ENCODE results near the gene MMEL1. TPM values are rescaled to one million over a fixed set of nuclear protein-coding genes. Genes with fewer than 3 reads are reported as not detected.
"Not testable (repeated sequence)": the region's sequence is repeated elsewhere in the genome, so short reads cannot be mapped to it uniquely, and the experiment has no call there.

Gene MMEL1
- total RNA-seq, 2 donors from 2014 or later, result 0.57 to 1.8 TPM

DNA sequence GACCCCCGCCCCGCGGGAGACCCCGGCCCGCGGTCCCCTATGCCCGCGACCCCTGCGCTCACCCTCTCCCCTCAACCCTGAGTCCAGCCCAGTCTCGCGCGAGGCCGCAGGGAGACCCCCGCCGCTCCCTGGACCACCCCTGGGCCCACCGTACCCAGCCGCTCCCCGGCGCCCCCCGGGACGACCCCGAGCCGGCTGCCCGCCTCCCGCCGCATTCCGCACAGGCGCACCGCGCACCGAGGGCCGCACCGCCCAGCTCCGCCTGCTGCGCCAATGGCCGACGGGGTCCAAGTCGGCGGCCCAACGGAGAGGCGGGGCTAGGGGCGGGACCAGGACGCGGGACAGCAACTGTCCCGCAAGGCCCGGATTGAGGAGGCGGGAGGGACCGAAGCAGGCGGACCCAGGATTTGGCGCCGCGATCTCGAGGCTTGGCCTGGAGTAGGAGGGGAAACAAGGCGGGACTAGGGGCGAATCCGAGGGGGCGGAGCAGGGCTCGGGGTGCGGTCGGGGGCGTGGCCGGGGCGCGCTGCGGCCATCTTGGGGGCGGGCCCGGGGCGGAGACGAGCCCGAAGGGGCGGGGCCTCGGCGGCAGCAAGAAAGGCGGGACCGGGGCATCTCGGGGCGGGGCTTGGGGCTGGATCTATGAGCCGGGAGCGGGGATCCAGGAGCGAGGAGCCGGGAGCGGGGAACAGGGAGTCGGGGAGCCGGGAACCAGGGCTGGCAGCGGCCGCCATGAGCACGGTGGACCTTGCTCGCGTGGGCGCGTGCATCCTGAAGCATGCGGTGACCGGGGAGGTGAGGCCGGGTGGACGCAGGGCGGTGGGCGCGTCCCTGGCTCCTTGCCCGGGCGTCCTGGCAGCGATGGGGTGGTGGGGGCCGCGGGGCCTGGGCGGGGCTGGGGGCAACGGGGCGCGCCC lies 46.4 kb downstream of the MMEL1 start, which contains the start of gene PRXL2B:
Gene PRXL2B, plus strand, starts transcription at position 624 of the 917 bp plus-strand sequence. Its CDS starts 109 bp downstream, at position 733.
- intact Hi-C loops (cut with DNase I), result no loop called here
- peak; percentile 100 for DNase-seq (ENCODE audit: low spot score)

DNA sequence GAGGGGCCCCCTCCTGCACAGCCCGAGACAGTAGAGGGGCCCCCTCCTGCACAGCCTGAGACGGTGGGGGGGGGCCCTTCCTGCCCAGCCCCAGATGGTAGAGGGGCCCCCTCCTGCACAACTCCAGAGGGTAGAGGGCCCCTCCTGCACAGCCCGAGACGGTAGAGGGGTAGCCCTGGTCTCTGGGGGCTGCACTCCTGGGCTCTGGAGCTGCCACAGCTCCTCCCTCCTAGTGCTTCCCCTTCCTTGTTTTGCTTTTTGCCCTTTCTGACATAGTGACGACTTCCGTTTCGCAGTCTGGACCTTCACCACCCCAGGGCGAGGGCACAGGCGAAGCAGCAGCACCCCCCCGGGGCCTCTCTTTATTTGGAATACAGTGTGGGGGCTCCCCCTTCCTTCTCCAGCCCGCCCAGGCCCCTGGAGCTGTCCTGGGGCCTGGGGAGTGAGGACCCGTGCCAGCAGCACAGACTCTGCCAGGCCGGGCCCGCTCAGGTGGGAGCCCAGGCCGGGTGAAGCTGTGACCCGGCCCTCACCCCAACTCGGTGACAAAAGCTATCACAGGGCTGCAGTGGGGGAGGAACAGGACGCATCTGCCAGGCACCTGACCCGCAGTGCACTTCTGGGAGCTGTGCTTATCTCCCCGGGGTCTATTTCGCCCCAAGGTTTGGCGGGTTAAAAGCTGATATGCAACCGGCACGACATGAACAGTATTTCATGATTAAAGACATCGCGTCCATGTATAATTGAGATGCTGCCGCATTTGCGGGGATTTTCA lies 47.3 kb downstream of the MMEL1 start:
- DNase-seq (ENCODE audit: low spot score), result peak; percentile 88
- intact Hi-C loops (cut with DNase I), result no loop called here

GRCh38 chr1:2584686-2585317 lies 48.0 kb downstream of the MMEL1 start:
- intact Hi-C loops (cut with DNase I), result no loop called here
- peak; percentile 78 for DNase-seq (ENCODE audit: low spot score)

DNA sequence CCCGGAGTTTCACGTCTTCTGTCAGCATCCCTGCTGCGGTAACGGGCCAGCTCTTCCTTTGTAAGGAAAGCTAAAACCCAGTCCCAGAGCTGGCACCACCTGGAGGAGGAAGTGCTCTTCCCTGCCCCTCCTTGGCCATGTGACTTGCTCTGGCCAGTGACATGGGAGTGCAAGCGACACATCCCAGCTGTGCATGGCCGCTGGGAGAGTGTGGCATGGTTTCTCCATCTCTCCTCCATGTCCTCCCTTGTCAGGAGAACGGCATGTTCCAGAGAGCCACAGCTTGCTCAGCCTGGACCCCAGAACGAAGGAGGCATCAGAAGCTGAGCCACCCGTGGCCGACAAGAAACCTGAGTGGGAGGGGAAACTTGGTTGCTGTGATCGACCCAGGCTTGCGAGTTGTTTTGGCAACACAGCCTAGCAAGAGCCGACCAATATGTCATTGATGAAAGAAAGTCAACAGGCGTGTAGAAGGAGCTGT lies 48.9 kb downstream of the MMEL1 start:
- intact Hi-C loops (cut with DNase I), result no loop called here

DNA sequence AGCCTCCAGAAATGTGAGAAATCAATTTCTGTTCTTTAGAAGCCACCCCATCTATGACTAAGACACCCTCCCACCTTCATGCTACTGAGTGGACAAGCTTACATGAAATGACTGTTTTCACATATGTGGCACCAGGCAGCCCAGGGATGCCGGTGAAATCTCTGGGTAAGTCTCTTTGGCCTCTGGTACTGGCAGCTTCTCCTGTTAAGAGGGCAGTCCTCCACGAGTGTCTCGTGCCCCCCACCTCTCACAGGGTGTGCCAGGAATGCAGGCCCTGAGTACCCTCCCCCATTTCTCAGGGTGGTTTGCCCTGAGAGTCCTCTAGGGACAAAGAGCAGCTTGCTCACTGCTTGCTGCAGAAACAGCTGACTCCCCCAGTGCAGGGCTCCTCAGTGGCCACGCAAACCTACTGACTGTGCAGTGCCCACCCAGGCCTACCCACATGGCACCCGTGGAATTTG lies 49.5 kb downstream of the MMEL1 start:
- peak; percentile 71 for DNase-seq (ENCODE audit: low spot score)
- intact Hi-C loops (cut with DNase I), result no loop called here

More for the DNA sequence above, 48.9 kb downstream of the MMEL1 start:
- peak; percentile 56 for DNase-seq (ENCODE audit: low spot score)

DNA sequence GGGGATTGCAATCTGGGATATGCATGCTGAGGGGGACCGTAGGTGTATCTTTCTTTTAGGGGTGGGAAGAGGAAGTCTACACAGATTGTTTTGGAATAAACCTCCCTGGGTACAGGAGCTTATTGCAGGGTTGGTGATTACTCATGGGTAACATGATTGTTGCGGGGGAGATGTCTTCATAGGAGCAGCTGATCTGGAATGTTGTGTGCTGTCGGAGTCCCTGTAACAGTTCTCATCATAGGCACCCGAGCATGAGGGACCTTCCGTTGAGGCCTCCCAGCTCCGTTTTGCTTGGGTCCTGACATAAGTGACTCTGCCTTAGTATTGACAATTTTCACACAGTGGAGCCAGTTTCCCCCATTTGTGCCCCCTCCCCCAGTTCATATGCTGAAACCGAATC lies 50.4 kb downstream of the MMEL1 start:
- intact Hi-C loops (cut with DNase I), result no loop called here

DNA sequence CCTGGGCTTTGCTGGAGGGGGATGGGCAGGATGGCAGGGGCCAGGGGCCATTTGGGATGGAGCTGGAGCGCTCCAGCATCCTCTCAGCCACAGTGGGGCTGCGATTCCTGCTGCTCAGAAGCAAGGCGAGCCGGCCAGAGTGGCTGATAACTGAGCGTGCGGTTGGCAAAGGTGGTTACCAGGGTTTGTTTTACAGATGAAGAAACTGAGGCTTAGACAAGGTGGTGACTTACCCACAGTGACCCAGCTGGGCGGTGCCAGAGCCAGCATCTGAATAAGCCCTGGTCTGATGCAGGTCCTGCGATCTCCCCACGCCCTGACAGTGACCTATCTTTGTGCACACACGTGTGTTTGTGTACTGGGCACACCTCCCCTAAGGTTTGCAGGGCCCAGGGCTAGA lies 52.1 kb downstream of the MMEL1 start:
- DNase-seq (ENCODE audit: low spot score), result peak; percentile 46
- intact Hi-C loops (cut with DNase I), result no loop called here

More for the DNA sequence above, 50.4 kb downstream of the MMEL1 start:
- DNase-seq (ENCODE audit: low spot score), result peak; percentile 35

DNA sequence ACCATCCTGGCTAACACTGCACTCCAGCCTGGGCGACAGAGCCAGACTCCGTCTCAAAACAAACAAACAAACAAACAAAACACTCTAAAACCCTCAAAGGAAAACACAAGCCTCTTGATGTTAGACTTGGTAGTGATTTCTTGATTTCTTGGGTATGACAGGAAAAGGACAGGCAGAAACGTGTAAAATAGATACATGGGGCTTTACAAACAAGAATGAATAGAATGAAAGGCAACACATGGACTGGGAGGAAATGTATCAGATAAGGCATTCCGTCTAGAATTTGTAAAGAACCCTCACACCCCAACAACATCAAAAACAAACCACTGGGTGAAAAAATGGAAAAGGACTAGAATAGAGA lies 54.1 kb downstream of the MMEL1 start:
- no peak for DNase-seq (ENCODE audit: low spot score)
- intact Hi-C loops (cut with DNase I), result no loop called here

DNA sequence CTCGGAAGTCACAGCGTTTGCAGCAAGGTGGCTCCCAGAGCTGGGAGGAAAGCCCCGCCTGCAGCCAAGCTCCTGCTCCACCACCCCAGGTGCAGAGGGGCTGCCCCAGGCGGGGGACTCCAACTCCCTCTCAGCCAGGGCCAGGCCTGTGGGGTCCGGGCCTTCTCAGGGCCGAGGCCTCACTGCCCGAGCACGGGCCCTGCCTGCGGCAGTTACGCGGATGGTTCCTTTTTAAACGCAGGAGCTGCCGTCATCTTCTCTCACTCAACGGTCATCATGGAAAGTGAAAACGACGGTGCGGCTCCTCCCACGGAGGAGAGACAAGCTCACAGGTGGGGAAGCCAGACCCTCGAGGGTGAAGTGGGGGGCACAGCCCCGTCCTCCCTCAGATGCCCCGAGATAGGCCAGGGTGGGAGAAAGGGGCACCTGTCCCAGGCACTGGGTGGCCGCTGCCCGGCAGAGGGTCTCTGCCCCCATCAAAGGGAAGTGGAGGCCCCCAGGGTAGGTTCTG lies 55.2 kb downstream of the MMEL1 start:
- intact Hi-C loops (cut with DNase I), result not testable (repeated sequence)
- DNase-seq (ENCODE audit: low spot score), result peak; percentile 68

DNA sequence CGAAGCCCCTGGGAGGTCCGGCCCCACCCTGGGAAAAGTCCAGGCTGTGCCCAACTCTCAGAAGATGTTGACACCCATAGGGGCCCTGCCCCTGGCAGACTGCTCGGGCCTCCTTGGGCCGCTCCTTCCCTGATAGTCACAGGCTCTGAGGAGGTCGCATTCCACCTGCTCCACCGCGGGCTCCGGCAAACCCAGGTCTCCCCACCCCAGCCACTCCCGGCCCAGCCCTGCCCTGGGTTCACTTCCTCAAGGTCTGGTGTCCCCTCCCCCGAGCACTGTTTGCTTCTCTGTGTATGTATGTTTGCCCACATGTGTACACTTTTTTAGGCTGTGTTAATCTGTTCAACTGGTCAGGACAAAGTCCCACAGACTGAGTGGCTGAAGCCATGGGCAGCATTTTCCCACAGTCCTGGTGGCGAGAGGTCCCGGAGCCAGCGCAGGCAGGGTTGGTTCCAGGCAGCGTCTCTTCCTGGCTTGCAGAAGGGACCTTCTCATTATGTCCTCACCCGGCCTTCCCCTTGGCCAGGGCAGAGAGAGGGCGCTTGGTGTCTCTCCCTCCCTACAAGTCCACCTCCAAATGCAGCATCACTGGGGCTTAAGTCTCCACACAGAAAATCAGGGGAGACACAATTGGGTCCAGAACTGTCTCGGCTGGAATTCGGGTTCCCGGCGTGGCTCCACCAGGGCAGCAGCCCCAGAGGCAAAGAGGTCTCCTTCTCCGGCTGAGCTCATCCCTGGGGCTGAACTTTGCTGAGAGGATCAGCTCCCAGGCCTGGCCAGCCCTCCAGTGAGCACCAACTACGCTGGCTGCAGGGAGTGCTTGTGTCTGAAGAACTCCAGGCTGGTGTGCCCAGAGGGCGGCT lies 56.8 kb downstream of the MMEL1 start:
- intact Hi-C loops (cut with DNase I), result no loop called here
- DNase-seq (ENCODE audit: low spot score), result peak; percentile 76

- intact Hi-C loops (cut with DNase I), result no loop called here
Observed at GRCh38 chr1:2574350-2574749, 58.5 kb downstream of the MMEL1 start.

DNA sequence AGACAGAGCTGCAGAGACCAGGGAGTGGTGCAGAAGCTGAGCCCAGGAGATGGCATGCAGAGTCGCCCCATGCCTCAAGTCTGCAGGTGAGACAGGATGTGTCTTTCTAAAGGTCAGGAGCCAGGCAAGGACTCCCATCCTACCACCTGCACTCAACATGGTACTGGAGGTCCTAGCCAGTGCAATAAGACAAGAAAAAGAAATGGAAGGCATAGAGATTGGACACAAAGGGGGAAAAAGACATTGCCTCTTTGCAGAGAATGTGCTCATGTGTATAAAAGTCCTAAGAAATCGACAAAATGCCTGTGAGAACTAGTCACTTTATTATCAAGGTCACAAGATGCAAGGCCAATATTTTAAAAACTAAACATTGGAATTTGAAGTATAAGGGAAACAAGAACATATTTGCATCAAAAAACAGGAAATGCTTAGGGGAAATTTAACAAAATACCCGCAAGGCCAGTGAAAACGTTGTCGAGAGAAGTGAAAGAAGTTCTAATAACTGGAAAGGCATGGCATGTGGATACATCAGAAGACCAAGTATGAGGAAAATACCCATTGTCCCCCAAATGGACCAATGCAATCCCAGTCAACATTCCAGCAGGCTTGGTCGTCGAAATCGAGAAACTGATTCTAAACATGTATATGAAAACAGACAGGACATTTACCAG lies 59.4 kb downstream of the MMEL1 start:
- no peak for DNase-seq (ENCODE audit: low spot score)
- intact Hi-C loops (cut with DNase I), result no loop called here

More at GRCh38 chr1:2574350-2574749, 58.5 kb downstream of the MMEL1 start:
- no peak for DNase-seq (ENCODE audit: low spot score)

- DNase-seq (ENCODE audit: low spot score), result no peak
- intact Hi-C loops (cut with DNase I), result no loop called here
Observed at GRCh38 chr1:2571348-2571747, 61.5 kb downstream of the MMEL1 start.

DNA sequence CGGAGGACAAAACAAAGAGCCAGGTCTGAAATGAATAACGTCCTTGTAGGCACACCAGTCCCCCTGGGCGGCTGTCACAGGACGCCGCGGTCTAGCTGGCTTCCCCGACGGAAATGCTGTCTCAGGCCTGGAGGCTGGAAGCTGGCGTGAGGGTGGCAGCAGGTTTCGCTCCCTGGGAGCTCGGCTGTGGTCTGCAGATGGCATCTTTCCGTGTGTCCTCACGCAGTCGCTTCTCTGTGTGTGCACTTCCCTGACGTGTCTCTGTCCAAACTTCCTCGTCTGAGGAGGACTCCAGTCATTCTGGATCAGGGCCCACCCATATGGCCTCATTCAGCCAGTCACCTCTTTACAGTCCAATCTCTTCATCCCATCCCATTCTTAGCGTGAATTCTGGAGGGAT lies 62.5 kb downstream of the MMEL1 start:
- intact Hi-C loops (cut with DNase I), result no loop called here
- DNase-seq (ENCODE audit: low spot score), result no peak

GRCh38 chr1:2569703-2570102 lies 63.1 kb downstream of the MMEL1 start:
- intact Hi-C loops (cut with DNase I); DNase-seq (ENCODE audit: low spot score): not testable (repeated sequence)

GRCh38 chr1:2569060-2569459 lies 63.8 kb downstream of the MMEL1 start:
- no peak for DNase-seq (ENCODE audit: low spot score)
- intact Hi-C loops (cut with DNase I), result no loop called here

DNA sequence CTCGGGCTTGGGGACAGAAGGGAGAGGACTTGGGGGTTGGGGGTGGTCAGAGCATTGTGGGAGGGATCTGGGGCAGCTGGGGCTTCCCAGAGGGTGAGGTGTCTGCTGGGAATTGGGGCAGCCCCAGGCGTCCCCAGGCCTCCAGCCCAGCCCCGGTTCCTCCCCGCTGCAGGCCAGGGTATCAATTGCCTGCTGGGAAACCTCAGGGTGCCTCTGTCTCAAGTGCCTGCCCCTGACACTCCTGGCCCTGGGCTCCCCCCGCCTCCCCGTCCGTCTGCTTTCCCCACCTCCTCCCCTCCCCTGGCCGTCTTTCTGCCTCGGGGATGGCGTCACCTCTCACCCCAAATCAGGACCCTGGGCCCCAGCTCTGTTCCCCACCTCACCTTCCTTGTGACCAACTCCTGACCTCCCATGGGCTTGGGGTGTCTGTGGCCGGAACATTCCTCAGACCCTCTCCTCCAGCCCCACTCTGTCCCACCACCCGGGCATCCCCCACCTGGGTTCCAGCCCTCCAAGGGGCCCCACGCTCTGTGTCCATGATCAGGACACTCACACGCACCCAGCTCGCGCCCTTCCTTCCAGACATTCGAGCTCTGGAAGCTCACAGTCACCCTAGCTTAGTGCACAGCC lies 64.5 kb downstream of the MMEL1 start:
- DNase-seq (ENCODE audit: low spot score), result not testable (repeated sequence)

More for the DNA sequence above, 64.5 kb downstream of the MMEL1 start:
- intact Hi-C loops (cut with DNase I), result not testable (repeated sequence)
